ENCODE data around the gene S100A2. TPM values are rescaled to one million over a fixed set of nuclear protein-coding genes. Genes with fewer than 3 reads are reported as not detected.

S100A2 gene
- total and polyA plus RNA-seq, 2 of the 13 experiments (the other 11 are each of a cell fraction or from before 2014, with no cell fraction given), result 1.2 TPM

DNA sequence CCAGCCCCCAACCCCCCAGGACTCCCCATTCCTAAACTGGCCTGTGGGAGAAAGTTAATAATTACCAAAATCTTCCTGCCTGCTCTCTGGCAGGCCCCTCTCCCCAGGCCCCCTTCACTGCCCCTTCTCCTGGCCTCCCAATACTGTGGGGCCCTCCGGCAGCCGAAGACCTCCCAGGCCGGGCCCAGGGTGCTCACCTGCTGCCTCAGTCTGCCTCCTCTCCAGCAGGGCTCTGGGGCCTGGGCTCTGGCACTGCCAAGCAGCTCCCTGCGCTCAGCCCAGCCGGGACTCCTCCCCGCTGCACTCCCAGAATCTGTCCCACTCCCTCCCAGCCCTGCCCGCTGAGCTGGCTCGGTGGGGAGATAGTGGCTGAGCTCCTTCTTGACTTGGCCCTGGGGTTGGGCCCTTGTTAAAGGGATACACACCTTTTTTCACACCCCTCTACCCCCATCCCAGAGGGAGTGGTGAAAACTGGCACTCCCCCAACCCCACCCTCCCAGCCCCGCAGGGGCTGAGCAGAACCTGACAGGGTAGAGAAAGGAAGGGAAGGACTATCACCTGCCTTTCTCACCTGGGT lies 47.2 kb upstream of the S100A2 start, which contains the start of gene S100A16 (continued):
- peak; percentile 94 for TF ChIP-seq HNF1A (IDR thresholded peaks at IDR 0.05; ENCODE audit: low read depth)
- TF ChIP-seq HNF1A (CRISPR knock-in tag; IDR thresholded peaks at IDR 0.05; ENCODE audit: borderline replicate concordance), result peak; percentile 96
- peak; percentile 75 for TF ChIP-seq RBM39 (IDR thresholded peaks at IDR 0.05; ENCODE audit: low read depth, low read length, poor library complexity, severe bottlenecking)
- 0 out of 2 replicates have a peak, but pooled peaks have one; percentile 33 for TF ChIP-seq ZNF879 (CRISPR knock-in tag; IDR thresholded peaks at IDR 0.05)
- TF ChIP-seq NRL (CRISPR knock-in tag; IDR thresholded peaks at IDR 0.05; ENCODE audit: borderline replicate concordance), result 0 out of 2 replicates have a peak, but pooled peaks have one; percentile 35
- TF ChIP-seq ZC3H13 (CRISPR knock-in tag; IDR thresholded peaks at IDR 0.05), result no peak
- no peak for TF ChIP-seq THAP8 (CRISPR knock-in tag; IDR thresholded peaks at IDR 0.05; ENCODE audit: borderline replicate concordance)
- TF ChIP-seq GATAD2A (CRISPR knock-in tag; IDR thresholded peaks at IDR 0.05), result no peak; the same call in 1 of the 2 replicates
- peak; percentile 86 for TF ChIP-seq ZFX (CRISPR knock-in tag; IDR thresholded peaks at IDR 0.05; ENCODE audit: low read depth)
- TF ChIP-seq ZNF746 (CRISPR knock-in tag; IDR thresholded peaks at IDR 0.05), result peak; percentile 79
- no peak for TF ChIP-seq NR3C1 (CRISPR knock-in tag; IDR thresholded peaks at IDR 0.05)
- TF ChIP-seq ZNF329 (CRISPR knock-in tag; IDR thresholded peaks at IDR 0.05; ENCODE audit: low read depth), result 0 out of 2 replicates have a peak, but pooled peaks have one; percentile 62
- peak; percentile 18 to 75; a peak in 2 of 4 replicates for TF ChIP-seq POLR2A (IDR thresholded peaks at IDR 0.05; ENCODE audit: insufficient read depth in 1 of 2, low read depth in 2 of 2, low read length in 2 of 2)
- TF ChIP-seq NKX3-1 (CRISPR knock-in tag; IDR thresholded peaks at IDR 0.05), result 0 out of 2 replicates have a peak, but pooled peaks have one; percentile 59
- no peak; the same call in 1 of the 2 replicates for TF ChIP-seq ARID4A (CRISPR knock-in tag; IDR thresholded peaks at IDR 0.05; ENCODE audit: borderline replicate concordance)
- TF ChIP-seq SALL2 (CRISPR knock-in tag; IDR thresholded peaks at IDR 0.05), result peak; percentile 67; the same call in 1 of the 2 replicates
- TF ChIP-seq SETDB1 (CRISPR knock-in tag; IDR thresholded peaks at IDR 0.05; ENCODE audit: borderline replicate concordance), result no peak
- TF ChIP-seq, protein P1, sequence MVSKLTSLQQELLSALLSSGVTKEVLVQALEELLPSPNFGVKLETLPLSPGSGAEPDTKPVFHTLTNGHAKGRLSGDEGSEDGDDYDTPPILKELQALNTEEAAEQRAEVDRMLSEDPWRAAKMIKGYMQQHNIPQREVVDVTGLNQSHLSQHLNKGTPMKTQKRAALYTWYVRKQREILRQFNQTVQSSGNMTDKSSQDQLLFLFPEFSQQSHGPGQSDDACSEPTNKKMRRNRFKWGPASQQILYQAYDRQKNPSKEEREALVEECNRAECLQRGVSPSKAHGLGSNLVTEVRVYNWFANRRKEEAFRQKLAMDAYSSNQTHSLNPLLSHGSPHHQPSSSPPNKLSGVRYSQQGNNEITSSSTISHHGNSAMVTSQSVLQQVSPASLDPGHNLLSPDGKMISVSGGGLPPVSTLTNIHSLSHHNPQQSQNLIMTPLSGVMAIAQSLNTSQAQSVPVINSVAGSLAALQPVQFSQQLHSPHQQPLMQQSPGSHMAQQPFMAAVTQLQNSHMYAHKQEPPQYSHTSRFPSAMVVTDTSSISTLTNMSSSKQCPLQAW (CRISPR knock-in tag; IDR thresholded peaks at IDR 0.05), result peak; percentile 97
- peak; percentile 96 for TF ChIP-seq ZNF263 (CRISPR knock-in tag; IDR thresholded peaks at IDR 0.05)

All from HepG2 (cell line).